ENCODE data around the gene HTR3E. TPM values are rescaled to one million over a fixed set of nuclear protein-coding genes. Genes with fewer than 3 reads are reported as not detected.
"Not testable (repeated sequence)": the region's sequence is repeated elsewhere in the genome, so short reads cannot be mapped to it uniquely, and the experiment has no call there.

The HTR3E gene
- total RNA-seq, 4 donors from 2014 or later: 1.1 TPM; not detected in 3

GRCh38 chr3:184145111-184145524, 48.3 kb downstream of the HTR3E start:
- DNase-seq (ENCODE audit: low spot score in 2 of 2): no peak
- H3K4me3 ChIP-seq: no peak overlapping the region
- H3K36me3 ChIP-seq: peaks cover 63% of the 10 kb centered on the region
- peaks cover 18% of the 10 kb centered on the region for H3K4me1 ChIP-seq
- peak in 1 of 2 donors; percentile 46 for TF ChIP-seq CTCF (IDR thresholded peaks at IDR 0.05)
- TF ChIP-seq POLR2A (IDR thresholded peaks at IDR 0.05): no peak
- no peaks in the 10 kb centered on the region for H3K9me3 ChIP-seq
- WGBS: 31% methylated on average over 4 of the region's 4 CpGs
- no peak overlapping the region for H3K27ac ChIP-seq
- no peaks in the 10 kb centered on the region for H3K27me3 ChIP-seq

GRCh38 chr3:184145751-184146270, 48.9 kb downstream of the HTR3E start:
- Histone ChIP-seq H3K36me3 (peaks cover 56% of the 10 kb centered on the region), H3K9me3 (no peaks in the 10 kb centered on the region), H3K4me3 (no peak overlapping the region), H3K4me1 (peaks cover 18% of the 10 kb centered on the region), H3K27me3 (no peaks in the 10 kb centered on the region), H3K27ac (no peak overlapping the region)
- WGBS: 96% methylated on average over 8 of the region's 8 CpGs
- TF ChIP-seq POLR2A (IDR thresholded peaks at IDR 0.05): no peak
- no peak for TF ChIP-seq CTCF (IDR thresholded peaks at IDR 0.05)
- no peak for TF ChIP-seq EP300 (IDR thresholded peaks at IDR 0.05)
- TF ChIP-seq POLR2AphosphoS5 (IDR thresholded peaks at IDR 0.05): no peak
- DNase-seq (ENCODE audit: low spot score in 2 of 2): no peak

GRCh38 chr3:184148076-184148475, 51.2 kb downstream of the HTR3E start:
- DNase-seq (ENCODE audit: low spot score in 2 of 2): peak in 1 of 2 donors; percentile 5
- Histone ChIP-seq H3K36me3 (peaks cover 33% of the 10 kb centered on the region), H3K4me3 (no peak overlapping the region), H3K27ac (no peak overlapping the region), H3K4me1 (peaks cover 18% of the 10 kb centered on the region), H3K27me3 (no peaks in the 10 kb centered on the region), H3K9me3 (no peaks in the 10 kb centered on the region)
- TF ChIP-seq POLR2AphosphoS5 (IDR thresholded peaks at IDR 0.05) (no peak), CTCF (IDR thresholded peaks at IDR 0.05) (no peak)
- 87% methylated on average over 3 of the region's 3 CpGs for WGBS

GRCh38 chr3:184149123-184149522, 52.3 kb downstream of the HTR3E start:
- no peak overlapping the region for H3K27ac ChIP-seq
- 91% methylated on average over 6 of the region's 6 CpGs for WGBS
- no peak for DNase-seq (ENCODE audit: low spot score in 2 of 2)
- H3K27me3 ChIP-seq: no peaks in the 10 kb centered on the region
- peaks cover 26% of the 10 kb centered on the region for H3K4me1 ChIP-seq
- H3K4me3 ChIP-seq: no peak overlapping the region
- TF ChIP-seq EP300 (IDR thresholded peaks at IDR 0.05) (no peak), POLR2AphosphoS5 (IDR thresholded peaks at IDR 0.05) (no peak), POLR2A (IDR thresholded peaks at IDR 0.05) (no peak), CTCF (IDR thresholded peaks at IDR 0.05) (no peak)
- H3K9me3 ChIP-seq: no peaks in the 10 kb centered on the region
- H3K36me3 ChIP-seq: peaks cover 23% of the 10 kb centered on the region

GRCh38 chr3:184149770-184150169, 52.9 kb downstream of the HTR3E start:
- not testable (repeated sequence) for H3K9me3 ChIP-seq; H3K27ac ChIP-seq; H3K27me3 ChIP-seq; DNase-seq (ENCODE audit: low spot score in 2 of 2); H3K4me3 ChIP-seq
- WGBS: 81% methylated on average over 6 of the region's 6 CpGs
- H3K36me3 ChIP-seq: peaks cover 16% of the 10 kb centered on the region
- peaks cover 26% of the 10 kb centered on the region for H3K4me1 ChIP-seq
